Transverse colon (tissue), 4 donors: ENCODE results near the gene S100A5.

ENCODE experiments used
- CTCF ChIP-seq, 5 experiments: fragments of 200-600 bp in 3 of 5; fragments of 450-650 bp in 2 of 5; sonication (generic) in 3 of 5; IDR thresholded peaks; 1 replicate in 2 of 5; 2 replicates in 3 of 5; pipeline ENCODE4 v1.5.1; 2016 to 2017; ENCODE audit warnings: antibody characterized with exemption in 5 of 5, inconsistent platforms in 3 of 5, mild to moderate bottlenecking in 2 of 5, moderate library complexity in 1 of 5
- POLR2AphosphoS5 ChIP-seq, 3 donors: sonication (generic); formaldehyde crosslinking; IDR thresholded peaks; one replicate each; pipeline ENCODE4 v1.6.1; 2016; ENCODE audit warnings: antibody characterized with exemption in 3 of 3

DNA sequence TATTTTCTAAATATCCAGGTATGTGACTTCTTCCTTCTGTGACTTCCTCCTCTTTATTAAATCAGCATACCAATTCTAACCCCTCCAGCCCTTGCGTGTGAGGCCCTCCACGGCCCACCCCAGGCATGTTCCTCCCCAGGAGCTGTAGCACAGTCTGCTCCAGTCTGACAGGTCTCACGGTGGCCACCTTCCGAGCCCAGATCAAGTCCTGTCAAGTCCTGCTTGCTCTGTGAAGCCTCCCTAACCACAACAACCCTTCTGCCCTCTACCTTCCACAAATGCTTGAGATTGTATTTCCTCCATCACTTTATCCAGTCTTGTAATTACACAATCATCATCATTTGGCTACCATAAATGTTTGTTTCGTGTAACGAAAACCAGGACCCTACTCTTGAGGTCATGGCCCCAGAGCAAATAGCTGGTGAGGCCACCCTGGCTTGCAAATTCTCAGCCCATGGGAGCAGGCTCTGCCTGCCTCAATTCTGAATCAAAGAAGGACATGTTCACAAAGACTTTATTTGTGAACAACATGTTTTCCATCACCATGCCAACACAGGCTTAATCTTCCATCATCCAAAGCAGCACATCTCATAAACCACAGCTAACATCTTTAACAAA is 47.3 kb downstream of the S100A5 start:
- peak in 1 of 3 donors; percentile 27 for TF ChIP-seq POLR2AphosphoS5 (IDR thresholded peaks at IDR 0.05)
- TF ChIP-seq CTCF (IDR thresholded peaks at IDR 0.05): no peak
